Raji (cell line): ENCODE results near the gene MRNIP.

ENCODE experiments used
- POLR2A ChIP-seq: IDR thresholded peaks from 2 replicates; pipeline ENCODE4 v1.6.1; 2011; ENCODE audit warnings: low read depth, low read length, control low read depth; ENCODE audit not compliant: insufficient read depth

MRNIP gene

GRCh38 chr5:179828756-179829421 lies 29.7 kb downstream of the MRNIP start:
- no peak for TF ChIP-seq POLR2A

GRCh38 chr5:179827680-179828079 lies 30.9 kb downstream of the MRNIP start:
- TF ChIP-seq POLR2A, result no peak

- no peak for TF ChIP-seq POLR2A
Measured at GRCh38 chr5:179825655-179826182, 32.9 kb downstream of the MRNIP start.

- TF ChIP-seq POLR2A, result no peak
Measured at GRCh38 chr5:179824745-179825112, 33.9 kb downstream of the MRNIP start.

- TF ChIP-seq POLR2A, result no peak
Measured at GRCh38 chr5:179823937-179824744, 34.5 kb downstream of the MRNIP start.

GRCh38 chr5:179822444-179822990 lies 36.1 kb downstream of the MRNIP start:
- no peak for TF ChIP-seq POLR2A

- TF ChIP-seq POLR2A, result no peak
Measured at GRCh38 chr5:179822059-179822432, 36.6 kb downstream of the MRNIP start.

GRCh38 chr5:179821298-179822058 lies 37.1 kb downstream of the MRNIP start:
- TF ChIP-seq POLR2A, result peak; percentile 91

GRCh38 chr5:179820483-179821297 lies 37.9 kb downstream of the MRNIP start, which contains the start of gene SQSTM1:
Gene SQSTM1 (plus strand): TSS chr5:179820905. CDS start chr5:179820937, 32 bp downstream.
- peak; percentile 99 for TF ChIP-seq POLR2A

- TF ChIP-seq POLR2A, result no peak
Measured at GRCh38 chr5:179820127-179820482, 38.5 kb downstream of the MRNIP start.

- TF ChIP-seq POLR2A, result no peak
Measured at GRCh38 chr5:179819296-179820126, 39.1 kb downstream of the MRNIP start.

GRCh38 chr5:179818746-179819295 lies 39.8 kb downstream of the MRNIP start:
- TF ChIP-seq POLR2A, result peak; percentile 77
